OCI-LY7 (cell line): Measurements from ENCODE around the gene HSF2BP. TPM values are rescaled to one million over a fixed set of nuclear protein-coding genes. Genes with fewer than 3 reads are reported as not detected.

Experiments
- BruUV-seq: library from RNA; stranded (reverse); fragments of 400-500 nt; replicated peaks from 2 replicates; lab custom pipeline; 2021; lab: Mats Ljungman, UMichigan
- CTCF ChIA-PET: fragments of 300-600 bp; sonication (Branson Sonifier 250); formaldehyde crosslinking; loops from one replicate; lab custom pipeline; 2022; ENCODE audit warnings: antibody characterized with exemption; ENCODE audit not compliant: unreplicated experiment; lab: Charles Lee
- POLR2A ChIA-PET: fragments of 300-600 bp; sonication (Branson Sonifier 250); formaldehyde crosslinking; loops from one replicate; lab custom pipeline; 2022; ENCODE audit warnings: antibody characterized with exemption; lab: Charles Lee
- DNase-seq: peaks from one replicate; pipeline ENCODE4 v3.0.0-alpha.2; 2015; ENCODE audit warnings: low spot score
- H2AFZ ChIP-seq: fragments of 200-600 bp; sonication (generic), shearing (Covaris generic); 2 replicates; pipeline ENCODE4 v1.6.1; 2014; ENCODE audit warnings: mild to moderate bottlenecking, antibody characterized with exemption, low read length, moderate library complexity
- H3K27ac ChIP-seq: fragments of 200-600 bp; sonication (generic); 2 replicates; pipeline ENCODE4 v1.5.1; 2014; ENCODE audit warnings: mixed run types, low read depth, mild to moderate bottlenecking, moderate library complexity, low read length, inconsistent platforms; ENCODE audit not compliant: poor library complexity, severe bottlenecking
- H3K36me3 ChIP-seq: fragments of 200-600 bp; sonication (generic); 2 replicates; pipeline ENCODE4 v1.6.1; 2014; ENCODE audit warnings: mild to moderate bottlenecking, antibody characterized with exemption, low read length, moderate library complexity, mixed read lengths; ENCODE audit not compliant: insufficient read depth
- H3K4me1 ChIP-seq: fragments of 200-600 bp; sonication (generic); 2 replicates; pipeline ENCODE4 v1.5.1; 2014; ENCODE audit warnings: mild to moderate bottlenecking, low read length; ENCODE audit not compliant: insufficient read depth, poor library complexity, severe bottlenecking
- H3K4me2 ChIP-seq: fragments of 200-600 bp; sonication (generic); 2 replicates; pipeline ENCODE4 v1.6.1; 2014; ENCODE audit warnings: mild to moderate bottlenecking, low read length
- H3K4me3 ChIP-seq: fragments of 200-600 bp; sonication (generic); 2 replicates; pipeline ENCODE4 v1.5.1; 2014; ENCODE audit warnings: mild to moderate bottlenecking, low read depth, low read length; ENCODE audit not compliant: poor library complexity, severe bottlenecking
- H3K79me2 ChIP-seq: fragments of 200-600 bp; sonication (generic); 2 replicates; pipeline ENCODE4 v1.6.1; 2016; ENCODE audit warnings: low read depth, mild to moderate bottlenecking, low read length, moderate library complexity, mixed read lengths; ENCODE audit not compliant: insufficient read depth
- H3K9me2 ChIP-seq: fragments of 200-600 bp; sonication (generic); 2 replicates; pipeline ENCODE4 v1.6.1; 2016; ENCODE audit warnings: mild to moderate bottlenecking, low read length, mixed read lengths; ENCODE audit not compliant: insufficient read depth
- H3K9me3 ChIP-seq: fragments of 200-600 bp; sonication (generic); 2 replicates; pipeline ENCODE4 v1.6.1; 2014; ENCODE audit warnings: mild to moderate bottlenecking, mixed run types, low read length, mixed read lengths
- H4K20me1 ChIP-seq: fragments of 200-600 bp; sonication (generic); 2 replicates; pipeline ENCODE4 v1.6.1; 2014; ENCODE audit warnings: mild to moderate bottlenecking, antibody characterized with exemption, low read length, moderate library complexity, mixed read lengths; ENCODE audit not compliant: insufficient read depth
- EZH2phosphoT487 ChIP-seq: fragments of 200-600 bp; sonication (generic); IDR thresholded peaks from 2 replicates; pipeline ENCODE4 v1.6.1; 2018; ENCODE audit warnings: low read depth, borderline replicate concordance, mild to moderate bottlenecking, mixed run types, antibody characterized with exemption, low read length, moderate library complexity, mixed read lengths
- intact Hi-C: fragments of 100-400 bp; cut with micrococcal nuclease; formaldehyde crosslinking; loops from one replicate; pipeline ENCODE4 v1.10.0; 2022; ENCODE audit not compliant: unreplicated experiment
- total RNA-seq, 2 experiments: library from RNA; depleted of rRNA in 1 of 2; stranded (reverse); fragments of >200 nt in 1 of 2; shearing (Covaris generic) in 1 of 2; gene quantifications; 2 replicates each; pipeline ENCODE4 v1.2.3, GENCODE V29; 2014 to 2022
- TF ChIP-seq, protein P1 (sequence below): fragments of 200-600 bp; sonication (generic); conservative IDR thresholded peaks from 2 replicates; pipeline ENCODE4 v1.5.1; 2014; ENCODE audit warnings: mild to moderate bottlenecking, antibody characterized with exemption, low read length, moderate library complexity, mixed read lengths

The HSF2BP gene
- total RNA-seq, 2 experiments from 2014 or later, result 3.5 to 5.1 TPM

DNA sequence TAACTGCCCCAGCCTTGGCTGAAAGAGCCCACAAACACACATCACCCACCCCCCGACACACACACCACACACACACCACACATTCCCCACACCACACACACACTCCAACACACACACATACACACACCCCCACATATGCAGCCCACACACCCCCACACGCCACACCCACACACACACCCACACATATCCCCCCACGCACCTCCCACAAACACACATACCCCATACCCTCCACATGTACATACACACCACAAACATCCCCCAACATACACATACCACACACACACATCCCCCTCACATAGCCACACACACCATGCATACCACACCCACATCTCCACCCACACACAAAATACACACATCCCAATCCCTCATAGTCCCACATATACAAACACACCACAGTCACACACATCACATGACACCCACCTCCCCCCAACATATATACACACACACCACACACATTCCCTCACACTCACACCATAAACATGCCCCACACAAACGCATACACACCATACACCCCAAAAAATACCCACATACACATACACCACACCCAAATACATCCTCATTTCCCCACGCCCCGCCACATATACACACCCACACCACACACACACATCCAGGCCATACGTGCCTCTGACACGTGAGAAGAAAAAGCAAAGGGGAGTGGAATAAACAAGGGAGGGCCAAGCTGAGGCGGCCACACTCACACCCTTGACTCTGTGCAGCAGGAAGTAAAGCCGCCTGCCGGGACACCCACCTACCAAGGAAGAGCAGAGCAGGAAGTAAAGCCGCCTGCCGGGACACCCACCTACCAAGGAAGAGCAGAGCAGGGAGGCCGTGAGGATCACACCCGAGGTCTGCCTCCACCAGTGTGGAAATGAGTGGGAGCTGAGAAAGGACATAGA, 53.7 kb downstream of the HSF2BP start:
- CTCF ChIA-PET, result no interaction called here
- BruUV-seq, result no TSS peak
- intact Hi-C loops, result no loop called here

DNA sequence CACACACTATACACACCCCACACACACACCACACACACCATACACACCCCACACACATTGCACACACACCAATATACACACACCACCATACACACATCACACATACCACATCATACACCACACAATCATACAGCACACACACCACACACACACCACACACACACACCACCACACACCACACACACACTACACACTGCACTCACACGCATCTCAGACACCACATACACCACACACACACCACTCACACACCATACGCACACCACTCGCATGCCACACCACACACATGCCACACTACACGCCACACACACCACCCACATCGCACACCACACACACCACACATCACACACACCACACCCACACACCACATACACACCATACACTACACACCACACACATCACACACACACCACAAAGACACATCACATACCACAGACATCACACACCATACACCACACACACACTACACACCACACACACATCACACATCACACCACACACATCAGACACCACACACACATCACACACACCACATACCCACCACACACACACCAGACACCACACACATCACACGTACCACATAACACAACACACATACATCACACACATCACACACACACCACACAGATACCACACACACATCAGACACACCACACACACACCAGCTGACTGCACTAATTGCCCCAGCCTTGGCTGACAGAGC, 54.6 kb downstream of the HSF2BP start:
- H3K4me2 ChIP-seq, result no peak overlapping the region
- no peaks in the 10 kb centered on the region for H3K9me3 ChIP-seq
- H3K4me1 ChIP-seq, result peaks cover 4% of the 10 kb centered on the region
- H2AFZ ChIP-seq, result no peak overlapping the region
- H3K4me3 ChIP-seq, result no peak overlapping the region
- H4K20me1 ChIP-seq, result no peaks in the 10 kb centered on the region
- TF ChIP-seq EZH2phosphoT487, result no peak
- TF ChIP-seq, protein P1, sequence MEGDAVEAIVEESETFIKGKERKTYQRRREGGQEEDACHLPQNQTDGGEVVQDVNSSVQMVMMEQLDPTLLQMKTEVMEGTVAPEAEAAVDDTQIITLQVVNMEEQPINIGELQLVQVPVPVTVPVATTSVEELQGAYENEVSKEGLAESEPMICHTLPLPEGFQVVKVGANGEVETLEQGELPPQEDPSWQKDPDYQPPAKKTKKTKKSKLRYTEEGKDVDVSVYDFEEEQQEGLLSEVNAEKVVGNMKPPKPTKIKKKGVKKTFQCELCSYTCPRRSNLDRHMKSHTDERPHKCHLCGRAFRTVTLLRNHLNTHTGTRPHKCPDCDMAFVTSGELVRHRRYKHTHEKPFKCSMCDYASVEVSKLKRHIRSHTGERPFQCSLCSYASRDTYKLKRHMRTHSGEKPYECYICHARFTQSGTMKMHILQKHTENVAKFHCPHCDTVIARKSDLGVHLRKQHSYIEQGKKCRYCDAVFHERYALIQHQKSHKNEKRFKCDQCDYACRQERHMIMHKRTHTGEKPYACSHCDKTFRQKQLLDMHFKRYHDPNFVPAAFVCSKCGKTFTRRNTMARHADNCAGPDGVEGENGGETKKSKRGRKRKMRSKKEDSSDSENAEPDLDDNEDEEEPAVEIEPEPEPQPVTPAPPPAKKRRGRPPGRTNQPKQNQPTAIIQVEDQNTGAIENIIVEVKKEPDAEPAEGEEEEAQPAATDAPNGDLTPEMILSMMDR, result no peak
- DNase-seq, result no peak
- no peaks in the 10 kb centered on the region for H3K79me2 ChIP-seq
- ChIA-PET CTCF (no interaction called here), POLR2A (no interaction called here)
- no TSS peak for BruUV-seq
- no peaks in the 10 kb centered on the region for H3K36me3 ChIP-seq
- no peaks in the 10 kb centered on the region for H3K9me2 ChIP-seq
- H3K27ac ChIP-seq, result no peak overlapping the region
- intact Hi-C loops, result no loop called here

More for the DNA sequence above, 53.7 kb downstream of the HSF2BP start:
- no peaks in the 10 kb centered on the region for H3K9me2 ChIP-seq
- no peaks in the 10 kb centered on the region for H4K20me1 ChIP-seq
- DNase-seq, result no peak
- H3K4me1 ChIP-seq, result no peaks in the 10 kb centered on the region
- H3K4me2 ChIP-seq, result no peak overlapping the region
- no peaks in the 10 kb centered on the region for H3K36me3 ChIP-seq
- H3K9me3 ChIP-seq, result no peaks in the 10 kb centered on the region
- no peak overlapping the region for H3K4me3 ChIP-seq
- TF ChIP-seq EZH2phosphoT487, result no peak
- TF ChIP-seq, protein P1, result no peak
- H2AFZ ChIP-seq, result no peak overlapping the region
- no peaks in the 10 kb centered on the region for H3K79me2 ChIP-seq
- no peak overlapping the region for H3K27ac ChIP-seq
- POLR2A ChIA-PET, result no interaction called here
